DMS 273 (cell line): ENCODE measurements around the gene TEX14.
A peak's percentile ranks its signal among the peaks of the same experiment; 100 is the strongest.
"Not testable (repeated sequence)": the region's sequence is repeated elsewhere in the genome, so short reads cannot be mapped to it uniquely, and the experiment has no call there.

Source experiments
- DNase-seq: peaks from one replicate; lab custom pipeline; 2025; ENCODE audit not compliant: unreplicated experiment; lab: John Stamatoyannopoulos, UW

Gene TEX14

GRCh38 chr17:58611331-58611730 lies 80.5 kb downstream of the TEX14 start:
- DNase-seq: no peak

GRCh38 chr17:58606934-58607333 lies 84.9 kb downstream of the TEX14 start:
- no peak for DNase-seq

GRCh38 chr17:58605986-58606385 lies 85.9 kb downstream of the TEX14 start:
- no peak for DNase-seq

- no peak for DNase-seq
These were observed 86.4 kb downstream of the TEX14 start for GRCh38 chr17:58605470-58605869.

GRCh38 chr17:58601976-58602375 lies 89.9 kb downstream of the TEX14 start:
- DNase-seq: no peak

GRCh38 chr17:58597371-58597770 lies 94.5 kb downstream of the TEX14 start:
- no peak for DNase-seq

- no peak for DNase-seq
These were observed 96.6 kb downstream of the TEX14 start for GRCh38 chr17:58595194-58595792.

- no peak for DNase-seq
These were observed 98.7 kb downstream of the TEX14 start for GRCh38 chr17:58593123-58593522.

- peak; percentile 8 for DNase-seq
These were observed 100.4 kb downstream of the TEX14 start for GRCh38 chr17:58591455-58591854.

- DNase-seq: no peak
These were observed 101.5 kb downstream of the TEX14 start for GRCh38 chr17:58590377-58590776.

GRCh38 chr17:58587713-58588117 lies 104.1 kb downstream of the TEX14 start:
- peak; percentile 79 for DNase-seq

GRCh38 chr17:58586009-58586644 lies 105.7 kb downstream of the TEX14 start:
- DNase-seq: no peak

GRCh38 chr17:58585554-58585953 lies 106.3 kb downstream of the TEX14 start:
- no peak for DNase-seq

GRCh38 chr17:58583486-58583885 lies 108.4 kb downstream of the TEX14 start:
- DNase-seq: no peak

GRCh38 chr17:58582718-58583117 lies 109.1 kb downstream of the TEX14 start:
- not testable (repeated sequence) for DNase-seq

- no peak for DNase-seq
These were observed 111.2 kb downstream of the TEX14 start for GRCh38 chr17:58580671-58581070.

- peak; percentile 84 for DNase-seq
These were observed 114.1 kb downstream of the TEX14 start for GRCh38 chr17:58577696-58578095.

GRCh38 chr17:58576679-58577367 lies 115.0 kb downstream of the TEX14 start:
- DNase-seq: no peak

GRCh38 chr17:58575511-58575910 lies 116.3 kb downstream of the TEX14 start:
- DNase-seq: no peak

- DNase-seq: no peak
These were observed 117.8 kb downstream of the TEX14 start for GRCh38 chr17:58574025-58574424.

- DNase-seq: no peak
These were observed 119.0 kb downstream of the TEX14 start for GRCh38 chr17:58572846-58573245.

- no peak for DNase-seq
These were observed 121.1 kb downstream of the TEX14 start for GRCh38 chr17:58570758-58571157.
